Right lobe of liver (tissue), 4 donors: Measurements from ENCODE around the gene ATP6V0D1.

Experiments
- CTCF ChIP-seq, 4 donors: fragments of 200-600 bp in 3 of 4; fragments of 450-650 bp in 1 of 4; IDR thresholded peaks; one replicate each; pipeline versions ENCODE4 v1.5.1 to v1.8.0; 2016 to 2022; ENCODE audit warnings: antibody characterized with exemption in 4 of 4, mild to moderate bottlenecking in 2 of 4
- POLR2A ChIP-seq: fragments of 450-650 bp; IDR thresholded peaks from one replicate; pipeline ENCODE4 v1.6.1; 2017; ENCODE audit warnings: antibody characterized with exemption, mild to moderate bottlenecking
- donor health status: DM: no; HTN: no; CAD: no.
- donor health status: DM: no; HTN: no; CAD: no.
- donor health status: DM: no; HTN: yes; CAD: no.

GRCh38 chr16:67417333-67418061 is 63.5 kb downstream of the ATP6V0D1 start:
- TF ChIP-seq CTCF (IDR thresholded peaks at IDR 0.05) = no peak
- TF ChIP-seq POLR2A = no peak
